Measurements from ENCODE around the gene WDR45B.
"Not testable (repeated sequence)": the region's sequence is repeated elsewhere in the genome, so short reads cannot be mapped to it uniquely, and the experiment has no call there.

Gene WDR45B

DNA sequence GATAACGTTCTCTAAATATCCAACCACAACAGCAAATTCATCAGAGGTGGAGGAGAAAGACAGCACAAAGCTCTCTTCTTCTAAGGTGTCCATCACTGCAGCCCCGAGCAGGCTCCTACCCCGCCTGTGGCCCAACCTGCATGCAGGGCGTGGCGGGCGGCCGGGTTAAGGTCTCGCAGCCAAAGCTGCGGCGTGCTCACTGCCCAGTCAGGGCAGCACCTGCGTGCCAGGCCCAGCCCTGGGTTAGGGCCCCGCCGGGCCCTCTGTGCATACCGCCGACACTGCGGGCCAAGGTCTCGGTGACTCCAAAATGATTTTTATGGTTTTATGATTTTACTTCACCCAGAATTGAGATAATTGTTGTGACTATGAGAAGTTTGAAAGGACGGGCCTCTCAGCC is 70.9 kb downstream of the WDR45B start:
- DNase-seq: no peak

DNA sequence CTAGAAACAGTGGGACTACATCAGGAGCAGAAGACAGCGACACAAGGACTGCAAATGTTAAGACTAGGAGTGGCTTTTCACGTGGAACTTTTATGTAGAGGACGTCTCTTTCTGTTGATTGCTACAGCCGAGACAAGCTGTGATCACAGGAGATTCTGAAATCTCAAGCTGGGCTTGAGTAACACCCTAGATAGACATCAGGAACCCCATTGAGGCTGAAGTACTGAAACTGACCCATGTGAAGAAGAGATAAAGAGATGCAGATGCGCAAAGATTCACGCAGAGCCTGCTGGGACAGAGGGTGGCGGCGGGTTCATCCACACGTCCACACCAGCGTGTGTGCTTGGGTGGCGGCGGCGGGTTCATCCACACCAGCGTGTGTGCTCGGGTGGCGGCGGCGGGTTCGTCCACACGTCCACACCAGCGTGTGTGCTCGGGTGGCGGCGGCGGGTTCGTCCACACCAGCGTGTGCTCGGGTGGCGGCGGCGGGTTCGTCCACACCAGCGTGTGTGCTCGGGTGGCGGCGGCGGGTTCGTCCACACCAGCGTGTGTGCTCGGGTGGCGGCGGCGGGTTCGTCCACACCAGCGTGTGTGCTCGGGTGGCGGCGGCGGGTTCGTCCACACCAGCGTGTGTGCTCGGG is 72.5 kb downstream of the WDR45B start:
- DNase-seq: not testable (repeated sequence)

DNA sequence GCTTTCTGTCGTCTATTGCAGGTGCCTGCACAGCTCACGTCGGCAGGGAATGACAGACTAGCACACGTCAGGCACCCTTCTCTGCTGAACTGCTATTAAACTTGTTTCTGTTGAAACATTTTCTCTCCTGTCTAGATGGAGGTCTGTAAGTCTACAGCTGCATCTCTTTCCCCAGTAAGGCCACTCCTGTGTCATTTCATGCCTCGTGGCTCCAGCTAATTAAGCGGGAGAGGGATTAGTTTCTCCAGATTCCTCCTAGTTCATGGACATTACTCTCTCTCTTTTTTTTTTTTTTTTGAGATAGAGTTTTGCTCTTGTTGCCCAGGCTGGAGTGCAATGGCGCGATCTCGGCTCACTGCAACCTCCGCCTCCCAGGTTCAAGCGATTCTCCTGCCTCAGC is 74.2 kb downstream of the WDR45B start:
- DNase-seq: no peak

DNA sequence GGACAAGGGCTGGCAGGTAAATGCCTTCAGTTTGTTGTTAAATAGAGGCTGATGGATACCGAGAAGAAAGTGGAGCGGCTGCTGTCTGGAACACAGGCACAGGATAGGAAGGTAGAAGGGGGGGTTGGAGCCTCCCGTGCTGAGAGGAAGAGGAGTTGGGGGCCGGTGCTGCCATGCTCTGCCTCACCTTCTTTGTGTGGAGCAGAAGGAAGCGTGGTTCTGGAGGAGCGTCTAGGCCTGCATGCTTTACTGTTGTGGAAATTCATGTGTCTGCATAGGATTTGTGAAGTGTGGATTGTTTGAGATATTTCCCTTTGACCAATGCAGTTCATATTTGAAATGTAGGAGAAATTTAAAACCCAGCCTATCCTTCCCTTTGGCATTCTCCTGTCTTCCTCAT is 76.4 kb downstream of the WDR45B start:
- no peak for DNase-seq

DNA sequence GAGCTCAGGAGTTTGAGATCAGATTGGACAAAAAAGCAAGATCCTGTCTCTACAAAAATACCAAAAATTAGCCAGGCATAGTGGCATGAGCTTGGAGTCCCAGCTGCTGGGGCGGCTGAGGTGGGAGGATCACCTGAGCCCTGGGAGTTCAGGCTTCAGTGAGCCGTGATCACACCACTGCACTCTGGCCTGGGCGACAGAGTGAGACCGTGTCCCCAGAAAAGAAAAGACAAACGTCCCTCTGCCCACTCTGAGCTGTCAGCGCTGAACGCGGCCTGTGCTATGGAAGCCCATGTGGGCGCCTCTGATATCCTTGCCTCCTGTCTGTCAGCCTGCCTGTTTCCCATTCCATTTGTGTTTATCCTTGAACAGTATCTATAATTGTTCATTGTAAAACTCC is 78.0 kb downstream of the WDR45B start:
- DNase-seq: no peak

DNA sequence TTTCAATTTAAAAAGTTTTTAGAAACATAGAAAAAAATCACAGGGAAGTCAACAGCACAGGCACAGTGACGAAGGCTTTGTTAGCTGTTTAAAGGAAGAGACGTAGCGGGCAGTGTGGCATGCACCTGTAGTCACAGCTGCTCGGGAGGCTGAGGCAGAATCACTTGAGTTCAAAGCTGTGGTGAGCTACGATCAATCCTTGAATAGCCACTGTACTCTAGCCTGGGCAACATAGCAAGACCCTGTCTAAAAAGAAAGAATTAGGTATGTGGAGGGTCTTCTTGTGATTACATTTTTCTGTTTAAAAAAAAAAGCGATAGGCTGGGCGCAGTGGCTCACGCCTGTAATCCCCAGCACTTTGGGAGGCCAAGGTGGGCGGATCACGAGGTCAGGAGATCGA is 78.6 kb downstream of the WDR45B start:
- DNase-seq: no peak

DNA sequence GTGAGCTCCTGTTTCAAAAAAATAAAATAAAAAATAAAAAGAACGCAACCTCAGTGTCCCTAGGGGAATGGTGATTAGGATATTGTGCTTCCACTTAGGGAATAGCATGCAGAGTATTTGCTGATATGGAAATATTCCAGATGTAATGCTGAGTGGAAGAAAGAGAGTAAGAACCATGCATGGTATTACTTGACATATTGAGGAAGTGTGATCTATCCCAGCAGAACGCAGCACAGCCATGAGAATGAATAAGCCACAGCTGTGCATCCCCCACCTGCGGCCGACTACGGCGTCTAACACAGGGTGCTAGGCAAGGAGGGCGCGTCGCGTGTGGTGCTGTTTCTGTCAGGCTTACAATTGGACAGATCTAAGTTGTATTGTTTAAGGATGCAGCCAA is 79.2 kb downstream of the WDR45B start:
- DNase-seq: no peak

DNA sequence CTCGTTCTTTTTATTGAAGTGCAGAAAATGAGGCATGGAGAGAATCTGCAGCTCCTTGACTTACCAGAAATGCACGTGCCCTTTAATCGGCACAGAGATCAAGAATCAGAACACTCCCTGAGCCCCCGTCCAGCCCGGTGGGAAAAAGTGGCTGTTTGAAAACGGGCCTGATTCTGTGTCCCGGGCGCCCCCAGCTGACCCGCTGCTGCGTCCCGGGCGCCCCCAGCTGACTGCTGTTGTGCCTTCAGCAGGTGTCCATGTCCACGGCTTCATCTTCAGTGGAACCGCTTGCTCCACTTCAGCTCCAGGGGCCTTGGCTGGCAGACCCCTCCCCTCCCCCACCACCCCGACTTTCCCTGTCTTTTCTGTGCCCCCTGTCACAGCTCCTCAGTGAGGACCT is 81.0 kb downstream of the WDR45B start:
- no peak for DNase-seq

DNA sequence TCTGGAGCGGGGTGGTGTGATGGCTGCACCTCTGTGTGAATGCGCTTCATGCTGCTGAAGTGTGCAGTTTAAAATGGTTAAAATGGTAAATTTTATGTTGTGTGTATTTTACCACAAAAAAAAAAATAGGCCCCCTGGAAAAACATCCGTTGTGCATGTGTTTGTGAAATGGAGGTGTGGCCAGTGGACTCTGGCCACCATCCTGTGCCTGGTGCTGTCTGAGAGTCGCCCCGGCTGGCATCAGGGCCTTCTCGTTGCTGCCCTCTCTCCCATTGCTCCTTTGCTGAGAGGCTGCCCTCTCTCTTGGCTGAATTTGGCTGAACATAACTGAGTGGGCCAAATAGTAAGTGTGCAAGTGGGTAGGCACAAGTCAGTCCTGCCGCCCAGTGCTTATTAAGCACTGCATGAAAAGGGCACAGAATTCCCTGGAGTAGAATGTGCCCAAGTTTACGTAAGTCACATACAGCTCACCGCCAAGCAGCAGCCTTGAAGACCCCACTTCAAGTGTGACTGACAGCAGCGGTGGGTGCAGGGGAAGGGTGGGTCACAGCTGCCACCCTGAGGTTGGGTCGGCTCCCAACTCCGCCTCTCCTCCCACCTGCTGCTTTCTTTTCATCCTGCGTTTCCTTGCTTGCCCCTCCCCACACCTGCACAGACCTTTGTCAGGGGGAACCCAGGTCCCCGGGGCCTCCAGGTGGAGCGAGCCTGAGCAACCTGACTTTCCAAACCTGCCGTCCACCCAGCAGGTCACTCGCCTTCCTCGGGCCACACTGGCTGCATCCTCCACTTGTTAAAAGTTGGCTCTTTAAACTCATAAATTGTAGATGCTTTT is 81.9 kb downstream of the WDR45B start:
- DNase-seq: no peak

DNA sequence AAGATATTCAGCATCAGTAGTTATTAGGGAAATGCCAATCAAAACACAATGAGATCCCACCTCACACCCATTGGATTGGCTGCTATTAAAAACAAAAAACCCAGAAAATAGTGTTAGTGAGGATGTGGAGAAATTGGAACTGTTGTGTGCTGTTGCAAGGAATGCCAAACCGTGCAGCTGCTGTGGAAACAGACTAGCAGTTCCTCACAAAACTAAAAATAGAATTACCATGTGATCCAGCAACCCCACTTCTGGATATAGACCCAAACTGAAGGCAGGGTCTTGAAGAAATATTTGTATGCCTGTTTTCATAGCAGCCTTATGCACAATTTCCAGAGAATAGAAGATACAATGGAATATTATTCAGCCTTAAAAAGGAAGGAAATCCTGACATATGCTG is 82.7 kb downstream of the WDR45B start:
- no peak for DNase-seq

All from CD4-positive, alpha-beta T cell treated with Interferon gamma for 1 hour (primary cell).